OCI-LY7 (cell line): ENCODE measurements around the gene KRT26. TPM values are rescaled to one million over a fixed set of nuclear protein-coding genes. Genes with fewer than 3 reads are reported as not detected.

ENCODE experiments used
- BruUV-seq: library from RNA; stranded (reverse); fragments of 400-500 nt; replicated peaks from 2 replicates; lab custom pipeline; 2021; lab: Mats Ljungman, UMichigan
- CTCF ChIA-PET: fragments of 300-600 bp; sonication (Branson Sonifier 250); formaldehyde crosslinking; loops from one replicate; lab custom pipeline; 2022; ENCODE audit warnings: antibody characterized with exemption; ENCODE audit not compliant: unreplicated experiment; lab: Charles Lee
- POLR2A ChIA-PET: fragments of 300-600 bp; sonication (Branson Sonifier 250); formaldehyde crosslinking; loops from one replicate; lab custom pipeline; 2022; ENCODE audit warnings: antibody characterized with exemption; lab: Charles Lee
- DNase-seq: peaks from one replicate; pipeline ENCODE4 v3.0.0-alpha.2; 2015; ENCODE audit warnings: low spot score
- H2AFZ ChIP-seq: fragments of 200-600 bp; sonication (generic), shearing (Covaris generic); 2 replicates; pipeline ENCODE4 v1.6.1; 2014; ENCODE audit warnings: mild to moderate bottlenecking, antibody characterized with exemption, low read length, moderate library complexity
- H3K27ac ChIP-seq: fragments of 200-600 bp; sonication (generic); 2 replicates; pipeline ENCODE4 v1.5.1; 2014; ENCODE audit warnings: mixed run types, low read depth, mild to moderate bottlenecking, moderate library complexity, low read length, inconsistent platforms; ENCODE audit not compliant: poor library complexity, severe bottlenecking
- H3K36me3 ChIP-seq: fragments of 200-600 bp; sonication (generic); 2 replicates; pipeline ENCODE4 v1.6.1; 2014; ENCODE audit warnings: mild to moderate bottlenecking, antibody characterized with exemption, low read length, moderate library complexity, mixed read lengths; ENCODE audit not compliant: insufficient read depth
- H3K4me1 ChIP-seq: fragments of 200-600 bp; sonication (generic); 2 replicates; pipeline ENCODE4 v1.5.1; 2014; ENCODE audit warnings: mild to moderate bottlenecking, low read length; ENCODE audit not compliant: insufficient read depth, poor library complexity, severe bottlenecking
- H3K4me2 ChIP-seq: fragments of 200-600 bp; sonication (generic); 2 replicates; pipeline ENCODE4 v1.6.1; 2014; ENCODE audit warnings: mild to moderate bottlenecking, low read length
- H3K4me3 ChIP-seq: fragments of 200-600 bp; sonication (generic); 2 replicates; pipeline ENCODE4 v1.5.1; 2014; ENCODE audit warnings: mild to moderate bottlenecking, low read depth, low read length; ENCODE audit not compliant: poor library complexity, severe bottlenecking
- H3K79me2 ChIP-seq: fragments of 200-600 bp; sonication (generic); 2 replicates; pipeline ENCODE4 v1.6.1; 2016; ENCODE audit warnings: low read depth, mild to moderate bottlenecking, low read length, moderate library complexity, mixed read lengths; ENCODE audit not compliant: insufficient read depth
- H3K9me2 ChIP-seq: fragments of 200-600 bp; sonication (generic); 2 replicates; pipeline ENCODE4 v1.6.1; 2016; ENCODE audit warnings: mild to moderate bottlenecking, low read length, mixed read lengths; ENCODE audit not compliant: insufficient read depth
- H3K9me3 ChIP-seq: fragments of 200-600 bp; sonication (generic); 2 replicates; pipeline ENCODE4 v1.6.1; 2014; ENCODE audit warnings: mild to moderate bottlenecking, mixed run types, low read length, mixed read lengths
- H4K20me1 ChIP-seq: fragments of 200-600 bp; sonication (generic); 2 replicates; pipeline ENCODE4 v1.6.1; 2014; ENCODE audit warnings: mild to moderate bottlenecking, antibody characterized with exemption, low read length, moderate library complexity, mixed read lengths; ENCODE audit not compliant: insufficient read depth
- CTCF ChIP-seq: fragments of 200-600 bp; sonication (generic); conservative IDR thresholded peaks from 2 replicates; pipeline ENCODE4 v1.5.1; 2014; ENCODE audit warnings: mild to moderate bottlenecking, antibody characterized with exemption, low read length, moderate library complexity, mixed read lengths
- EZH2phosphoT487 ChIP-seq: fragments of 200-600 bp; sonication (generic); IDR thresholded peaks from 2 replicates; pipeline ENCODE4 v1.6.1; 2018; ENCODE audit warnings: low read depth, borderline replicate concordance, mild to moderate bottlenecking, mixed run types, antibody characterized with exemption, low read length, moderate library complexity, mixed read lengths
- intact Hi-C: fragments of 100-400 bp; cut with micrococcal nuclease; formaldehyde crosslinking; loops from one replicate; pipeline ENCODE4 v1.10.0; 2022; ENCODE audit not compliant: unreplicated experiment
- total RNA-seq, 2 experiments: library from RNA; depleted of rRNA in 1 of 2; stranded (reverse); fragments of >200 nt in 1 of 2; shearing (Covaris generic) in 1 of 2; gene quantifications; 2 replicates each; pipeline ENCODE4 v1.2.3, GENCODE V29; 2014 to 2022

The KRT26 gene
- total RNA-seq, 2 experiments from 2014 or later, result not detected

- no peak overlapping the region for H3K4me2 ChIP-seq
- POLR2A ChIA-PET, result no interaction called here
- H3K36me3 ChIP-seq, result no peaks in the 10 kb centered on the region
- no peak for TF ChIP-seq CTCF
- no peak for TF ChIP-seq EZH2phosphoT487
- CTCF ChIA-PET, result interaction anchor here (0.6 kb wide), 1 partner anchor 354 kb away, joined by 3 read pairs; no protein-coding TSS in a partner anchor
- no peaks in the 10 kb centered on the region for H3K9me3 ChIP-seq
- no peak for DNase-seq
- H4K20me1 ChIP-seq, result no peaks in the 10 kb centered on the region
- no peak overlapping the region for H2AFZ ChIP-seq
- no peaks in the 10 kb centered on the region for H3K4me1 ChIP-seq
- H3K4me3 ChIP-seq, result no peak overlapping the region
- no TSS peak for BruUV-seq
- intact Hi-C loops, result loop anchor here (5.0 to 10.0 kb wide), 4 partner anchors 106 to 861 kb away; no protein-coding TSS in a partner anchor
- H3K27ac ChIP-seq, result no peak overlapping the region
- no peaks in the 10 kb centered on the region for H3K9me2 ChIP-seq
- no peaks in the 10 kb centered on the region for H3K79me2 ChIP-seq
Observed at GRCh38 chr17:40801157-40801556, 29.2 kb upstream of the KRT26 start.

- no TSS peak for BruUV-seq
- intact Hi-C loops, result loop anchor here (5.0 to 10.0 kb wide), 4 partner anchors 107 to 862 kb away; no protein-coding TSS in a partner anchor
Observed at GRCh38 chr17:40800381-40800780, 28.4 kb upstream of the KRT26 start.

More at GRCh38 chr17:40800381-40800780, 28.4 kb upstream of the KRT26 start:
- Histone ChIP-seq H3K4me2 (no peak overlapping the region), H3K4me3 (no peak overlapping the region), H3K79me2 (no peaks in the 10 kb centered on the region), H3K36me3 (no peaks in the 10 kb centered on the region), H3K9me3 (no peaks in the 10 kb centered on the region), H3K9me2 (no peaks in the 10 kb centered on the region), H3K4me1 (no peaks in the 10 kb centered on the region), H4K20me1 (no peaks in the 10 kb centered on the region), H3K27ac (no peak overlapping the region), H2AFZ (no peak overlapping the region)
- CTCF ChIA-PET, result no interaction called here
- POLR2A ChIA-PET, result interaction anchor here (0.5 kb wide), 1 partner anchor 77 kb away, joined by 3 read pairs; no protein-coding TSS in a partner anchor
- TF ChIP-seq CTCF, result no peak
- DNase-seq, result no peak
